HG02870 (cell line): ENCODE measurements around the gene MEIS1.
"Not testable (repeated sequence)": the region's sequence is repeated elsewhere in the genome, so short reads cannot be mapped to it uniquely, and the experiment has no call there.

Experiments used
- ATAC-seq: cut with Tn5 transposase; IDR thresholded peaks from one replicate; pipeline ENCODE4 v1.9.1; 2021; ENCODE audit warnings: mild to moderate bottlenecking, moderate library complexity; ENCODE audit not compliant: unreplicated experiment

Gene MEIS1

GRCh38 chr2:66466433-66466832 is 31.5 kb downstream of the MEIS1 start:
- no peak for ATAC-seq

- no peak for ATAC-seq
Measured at GRCh38 chr2:66467718-66468117, 32.8 kb downstream of the MEIS1 start.

GRCh38 chr2:66469214-66469902 is 34.4 kb downstream of the MEIS1 start:
- ATAC-seq, result no peak

- no peak for ATAC-seq
Measured at GRCh38 chr2:66470199-66470598, 35.3 kb downstream of the MEIS1 start.

GRCh38 chr2:66472225-66472843 is 37.4 kb downstream of the MEIS1 start:
- no peak for ATAC-seq

- no peak for ATAC-seq
Measured at GRCh38 chr2:66477135-66477842, 42.4 kb downstream of the MEIS1 start.

GRCh38 chr2:66478299-66478698 is 43.4 kb downstream of the MEIS1 start:
- ATAC-seq, result no peak

GRCh38 chr2:66478731-66479316 is 43.9 kb downstream of the MEIS1 start:
- no peak for ATAC-seq

- ATAC-seq, result no peak
Measured at GRCh38 chr2:66481100-66481549, 46.2 kb downstream of the MEIS1 start.

GRCh38 chr2:66485252-66485651 is 50.3 kb downstream of the MEIS1 start:
- ATAC-seq, result not testable (repeated sequence)

- no peak for ATAC-seq
Measured at GRCh38 chr2:66488946-66489345, 54.0 kb downstream of the MEIS1 start.

- no peak for ATAC-seq
Measured at GRCh38 chr2:66489436-66489835, 54.5 kb downstream of the MEIS1 start.

GRCh38 chr2:66490588-66491001 is 55.7 kb downstream of the MEIS1 start:
- ATAC-seq, result no peak

GRCh38 chr2:66494708-66495107 is 59.8 kb downstream of the MEIS1 start:
- no peak for ATAC-seq

- ATAC-seq, result no peak
Measured at GRCh38 chr2:66495788-66496640, 61.1 kb downstream of the MEIS1 start.

- ATAC-seq, result no peak
Measured at GRCh38 chr2:66496670-66497420, 61.9 kb downstream of the MEIS1 start.

GRCh38 chr2:66497431-66498288 is 62.7 kb downstream of the MEIS1 start:
- ATAC-seq, result no peak

- ATAC-seq, result no peak
Measured at GRCh38 chr2:66498289-66498975, 63.5 kb downstream of the MEIS1 start.
